Hepatocyte (in vitro differentiated cells): ENCODE results near the gene KRT35.

ENCODE experiments used
- EZH2phosphoT487 ChIP-seq: fragments of 200-600 bp; sonication (generic); IDR thresholded peaks from one replicate; pipeline ENCODE4 v1.6.1; 2018; ENCODE audit warnings: antibody characterized with exemption, mild to moderate bottlenecking, low read depth, moderate library complexity; ENCODE audit not compliant: unreplicated experiment, severe bottlenecking
- TF ChIP-seq, protein P1 (sequence below): fragments of 200-600 bp; sonication (generic); IDR thresholded peaks from 2 replicates; pipeline ENCODE4 v1.5.1; 2016; ENCODE audit warnings: antibody characterized with exemption, mild to moderate bottlenecking; ENCODE audit not compliant: poor library complexity

DNA sequence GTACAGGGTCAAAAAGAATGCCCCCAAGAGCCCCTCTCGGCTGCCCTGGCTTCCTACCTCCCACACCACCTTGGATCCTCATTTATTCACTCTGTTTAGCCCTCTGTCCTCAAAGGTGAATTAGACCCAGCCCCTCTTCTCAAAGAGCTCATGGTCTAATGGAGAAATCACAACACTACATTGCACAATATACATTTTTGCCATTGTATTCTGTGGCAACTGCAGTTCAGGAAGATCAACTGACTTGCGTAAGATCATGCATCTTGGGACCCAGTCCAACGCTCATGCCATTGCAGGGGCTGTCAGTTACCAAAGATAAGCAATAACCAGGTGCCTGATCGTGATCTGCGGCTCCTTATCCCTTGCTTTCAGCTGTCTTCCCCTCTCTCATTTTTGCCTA, 41.6 kb downstream of the KRT35 start:
- TF ChIP-seq, protein P1, sequence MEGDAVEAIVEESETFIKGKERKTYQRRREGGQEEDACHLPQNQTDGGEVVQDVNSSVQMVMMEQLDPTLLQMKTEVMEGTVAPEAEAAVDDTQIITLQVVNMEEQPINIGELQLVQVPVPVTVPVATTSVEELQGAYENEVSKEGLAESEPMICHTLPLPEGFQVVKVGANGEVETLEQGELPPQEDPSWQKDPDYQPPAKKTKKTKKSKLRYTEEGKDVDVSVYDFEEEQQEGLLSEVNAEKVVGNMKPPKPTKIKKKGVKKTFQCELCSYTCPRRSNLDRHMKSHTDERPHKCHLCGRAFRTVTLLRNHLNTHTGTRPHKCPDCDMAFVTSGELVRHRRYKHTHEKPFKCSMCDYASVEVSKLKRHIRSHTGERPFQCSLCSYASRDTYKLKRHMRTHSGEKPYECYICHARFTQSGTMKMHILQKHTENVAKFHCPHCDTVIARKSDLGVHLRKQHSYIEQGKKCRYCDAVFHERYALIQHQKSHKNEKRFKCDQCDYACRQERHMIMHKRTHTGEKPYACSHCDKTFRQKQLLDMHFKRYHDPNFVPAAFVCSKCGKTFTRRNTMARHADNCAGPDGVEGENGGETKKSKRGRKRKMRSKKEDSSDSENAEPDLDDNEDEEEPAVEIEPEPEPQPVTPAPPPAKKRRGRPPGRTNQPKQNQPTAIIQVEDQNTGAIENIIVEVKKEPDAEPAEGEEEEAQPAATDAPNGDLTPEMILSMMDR, result no peak
- no peak for TF ChIP-seq EZH2phosphoT487
